GM19372 (cell line): ENCODE results near the gene CERT1.
"Not testable (repeated sequence)": the region's sequence is repeated elsewhere in the genome, so short reads cannot be mapped to it uniquely, and the experiment has no call there.

Experiments used
- ATAC-seq: cut with Tn5 transposase; IDR thresholded peaks from one replicate; pipeline ENCODE4 v1.9.1; 2021; ENCODE audit warnings: mild to moderate bottlenecking, low read depth, moderate library complexity; ENCODE audit not compliant: unreplicated experiment

CERT1 gene

GRCh38 chr5:75524591-75524990 lies 13.2 kb upstream of the CERT1 start:
- ATAC-seq: no peak

DNA sequence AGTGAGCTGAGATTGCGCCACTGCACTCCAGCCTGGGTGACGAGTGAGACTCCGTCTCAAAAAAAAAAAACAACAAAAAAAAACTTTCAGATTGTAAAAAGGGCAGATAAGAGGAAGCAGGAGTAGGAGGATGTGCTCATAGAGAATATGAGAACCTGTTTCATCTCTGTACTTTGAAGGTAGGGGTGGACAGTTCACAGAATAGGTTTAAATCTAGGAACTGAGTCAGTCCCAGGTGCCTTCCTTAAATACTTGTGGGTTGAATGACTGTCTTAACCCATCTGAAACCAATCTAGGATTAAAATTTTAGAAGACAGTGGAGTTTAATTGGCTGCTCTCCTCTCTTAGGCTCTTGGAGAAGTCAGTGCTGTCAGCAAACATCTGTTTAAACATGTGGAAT lies 12.6 kb upstream of the CERT1 start:
- peak; percentile 85 for ATAC-seq

GRCh38 chr5:75523275-75523674 lies 11.8 kb upstream of the CERT1 start:
- no peak for ATAC-seq

- no peak for ATAC-seq
Measured at GRCh38 chr5:75522542-75522941, 11.1 kb upstream of the CERT1 start.

GRCh38 chr5:75522025-75522424 lies 10.6 kb upstream of the CERT1 start:
- no peak for ATAC-seq

- ATAC-seq: no peak
Measured at GRCh38 chr5:75521195-75521594, 9.8 kb upstream of the CERT1 start.

GRCh38 chr5:75519761-75520160 lies 8.3 kb upstream of the CERT1 start:
- no peak for ATAC-seq

- no peak for ATAC-seq
Measured at GRCh38 chr5:75514323-75514722, 2.9 kb upstream of the CERT1 start.

GRCh38 chr5:75513841-75514240 lies 2.4 kb upstream of the CERT1 start:
- no peak for ATAC-seq

- ATAC-seq: no peak
Measured at GRCh38 chr5:75512383-75513074, 1.1 kb upstream of the CERT1 start.

- peak; percentile 27 for ATAC-seq
Measured at GRCh38 chr5:75510836-75511434, 494 bp downstream of the CERT1 start.

DNA sequence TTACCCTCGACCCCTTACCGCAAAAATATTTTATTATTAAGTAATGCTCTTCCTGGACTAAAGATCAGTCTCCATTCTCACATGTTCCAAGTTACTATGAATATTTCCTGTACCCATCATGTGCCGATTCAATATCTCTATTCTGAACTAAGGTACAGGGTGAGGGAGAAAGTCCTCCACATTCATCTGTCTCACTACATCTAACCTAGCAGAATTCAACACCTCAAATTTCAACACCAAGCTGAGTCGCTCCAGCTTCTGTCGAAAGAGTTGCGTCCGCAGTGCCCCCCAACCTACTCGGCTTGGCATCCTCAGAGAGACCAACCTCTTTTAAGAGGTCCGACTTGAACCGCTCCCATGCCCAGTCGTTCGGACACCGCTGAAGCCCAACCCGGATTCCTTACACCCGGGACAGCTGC lies 1.0 kb downstream of the CERT1 start:
- peak; percentile 5 for ATAC-seq

DNA sequence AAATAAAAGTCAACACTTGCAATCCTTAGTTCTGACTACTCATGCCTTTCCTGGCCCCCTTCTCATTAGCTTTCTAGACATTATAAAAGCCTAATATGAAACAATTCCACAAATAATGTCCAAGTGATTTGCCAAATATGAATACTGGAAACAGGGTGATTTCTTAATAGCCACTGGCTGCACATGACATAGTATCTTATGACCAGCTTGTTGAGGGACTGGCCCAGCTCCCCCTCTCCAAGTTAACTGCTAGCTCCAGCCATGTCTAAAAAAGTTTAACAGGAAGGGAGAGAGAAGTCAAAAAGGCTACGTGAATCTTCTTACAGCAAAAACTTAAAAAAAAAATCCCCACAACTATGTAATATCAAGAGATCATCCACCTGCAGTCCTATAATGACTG lies 1.5 kb downstream of the CERT1 start:
- no peak for ATAC-seq

DNA sequence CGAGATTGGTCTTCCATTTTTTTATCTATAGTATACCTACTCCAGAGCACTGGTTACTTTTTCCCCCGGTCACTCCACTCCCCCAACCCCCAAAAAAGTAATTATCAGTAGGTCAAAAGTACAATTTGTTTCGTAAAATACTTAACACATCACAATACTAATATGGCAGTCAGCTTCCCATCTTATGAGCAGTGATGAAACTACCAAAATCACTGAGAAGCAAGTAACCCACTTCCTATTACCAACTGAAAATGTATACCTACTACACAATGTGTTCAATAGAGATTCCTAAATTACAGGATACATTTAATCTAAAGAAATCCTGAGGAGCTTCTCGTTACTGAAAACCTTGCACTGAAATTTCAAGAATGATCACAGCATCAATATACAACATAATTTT lies 1.9 kb downstream of the CERT1 start:
- no peak for ATAC-seq

- ATAC-seq: no peak
Measured at GRCh38 chr5:75507841-75508240, 3.6 kb downstream of the CERT1 start.

DNA sequence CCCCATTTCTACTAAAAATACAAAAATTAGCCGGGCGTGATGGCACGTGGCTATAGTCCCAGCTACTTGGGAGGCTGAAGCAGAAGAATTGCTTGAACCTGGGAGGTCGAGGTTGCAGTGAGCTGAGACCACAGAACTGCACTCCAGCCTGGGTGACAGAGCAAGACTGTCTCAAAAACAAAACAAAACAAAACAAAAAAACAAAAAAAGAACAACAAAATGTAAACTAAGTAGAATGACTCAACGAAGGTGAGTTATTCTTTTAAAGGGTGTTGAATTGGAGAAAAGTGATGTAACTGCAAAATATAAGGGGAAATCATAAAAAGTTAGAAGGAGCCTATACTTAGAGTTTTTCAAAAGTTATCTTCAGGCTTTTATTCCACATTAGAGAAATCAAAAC lies 6.3 kb downstream of the CERT1 start:
- ATAC-seq: not testable (repeated sequence)

DNA sequence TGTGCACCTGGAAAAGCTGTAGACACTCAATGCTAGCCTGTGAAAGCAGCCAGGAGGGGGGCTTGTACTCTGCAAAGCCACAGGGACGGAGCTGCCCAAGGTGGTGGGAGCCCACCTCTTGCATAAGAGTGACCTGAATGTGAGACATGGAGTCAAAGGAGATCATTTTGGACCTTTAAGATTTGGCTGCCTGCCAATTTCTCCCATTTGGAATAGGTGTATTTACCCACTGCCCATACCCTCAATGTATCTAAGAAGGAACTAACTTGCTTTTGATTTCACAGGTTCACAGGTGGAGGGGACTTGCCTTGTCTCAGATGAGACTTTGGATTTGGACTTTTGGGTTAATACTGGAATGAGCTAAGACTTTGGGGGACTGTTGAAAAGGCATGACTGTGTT lies 12.6 kb downstream of the CERT1 start:
- ATAC-seq: not testable (repeated sequence)

DNA sequence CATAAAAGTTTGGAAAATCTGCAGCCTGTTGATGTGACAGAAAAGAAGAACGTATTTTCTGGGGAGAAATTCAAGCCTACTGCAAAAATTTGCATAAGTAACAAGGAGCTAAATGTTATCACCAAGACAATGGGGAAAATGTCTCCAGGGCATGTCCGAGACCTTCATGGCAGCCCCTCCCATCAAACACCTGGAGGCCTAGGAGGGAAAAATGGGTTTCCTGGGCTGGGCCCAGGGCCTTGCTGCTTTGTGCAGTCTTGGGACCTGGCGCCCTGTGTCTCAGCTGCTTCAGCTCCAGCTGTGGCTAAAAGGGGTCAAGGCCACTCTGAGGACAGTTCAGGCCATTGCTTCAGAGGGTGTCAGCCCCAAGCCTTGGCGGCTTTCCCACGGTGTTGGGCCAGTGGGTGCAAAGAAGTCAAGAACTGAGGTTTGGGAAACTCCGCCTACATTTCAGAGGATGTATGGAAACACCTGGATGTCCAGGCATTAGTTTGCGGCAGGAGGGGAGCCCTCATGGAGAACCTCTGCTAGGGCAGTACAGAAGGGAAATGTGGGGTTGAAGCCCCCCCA lies 13.1 kb downstream of the CERT1 start:
- no peak for ATAC-seq

GRCh38 chr5:75496026-75496425 lies 15.4 kb downstream of the CERT1 start:
- no peak for ATAC-seq

DNA sequence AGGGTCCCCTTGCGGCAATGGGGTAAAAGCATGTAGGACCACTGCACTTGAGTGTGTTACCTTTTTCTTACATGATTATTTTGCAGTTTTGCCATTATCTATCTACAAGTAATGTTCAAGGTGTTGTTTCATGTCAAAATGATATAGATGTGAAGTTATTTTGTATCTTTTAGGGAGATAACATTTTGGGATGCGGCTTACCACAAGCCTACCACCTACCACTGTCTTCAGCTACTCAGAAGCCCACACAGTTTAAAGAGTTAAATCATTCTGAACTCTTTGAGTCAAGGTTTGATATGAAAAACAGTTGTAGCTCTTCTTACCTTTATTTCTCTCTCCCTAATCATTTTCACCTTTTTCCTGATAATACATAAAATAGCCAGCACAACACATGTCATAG lies 19.8 kb downstream of the CERT1 start:
- no peak for ATAC-seq

DNA sequence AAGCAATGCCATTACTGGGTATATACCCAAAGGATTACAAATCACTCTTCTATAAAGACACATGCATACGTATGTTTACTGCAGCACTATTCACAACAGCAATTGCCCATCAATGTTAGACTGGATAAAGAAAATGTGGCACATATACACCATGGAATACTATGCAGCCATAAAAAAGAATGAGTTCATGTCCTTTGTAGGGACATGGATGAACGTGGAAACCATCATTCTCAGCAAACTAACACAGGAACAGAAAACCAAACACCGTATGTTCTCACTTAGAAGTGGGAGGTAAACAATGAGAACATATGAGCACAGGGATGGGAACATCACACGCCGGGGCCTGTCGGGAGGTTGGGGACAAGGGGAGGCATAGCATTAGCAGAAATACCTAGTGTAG lies 21.6 kb downstream of the CERT1 start:
- ATAC-seq: not testable (repeated sequence)

DNA sequence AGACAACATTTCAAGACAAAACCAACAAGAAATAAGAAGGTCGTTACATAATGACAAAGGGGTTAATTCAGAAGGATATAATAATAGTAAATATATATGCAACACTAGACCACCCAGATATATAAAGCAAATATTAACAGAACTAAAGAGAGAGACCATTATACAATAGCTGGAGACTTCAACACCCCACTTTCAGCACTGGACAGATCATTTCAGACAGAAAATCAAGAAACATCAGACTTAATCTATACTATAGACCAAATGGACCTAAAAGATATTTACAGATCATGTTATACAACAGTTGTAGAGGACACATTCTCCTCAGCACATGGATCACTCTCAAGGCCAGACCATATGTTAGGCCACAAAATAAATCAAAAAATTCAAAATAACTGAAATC lies 26.8 kb downstream of the CERT1 start:
- ATAC-seq: no peak
